ENCODE results near the gene PWWP2B.

Gene PWWP2B

DNA sequence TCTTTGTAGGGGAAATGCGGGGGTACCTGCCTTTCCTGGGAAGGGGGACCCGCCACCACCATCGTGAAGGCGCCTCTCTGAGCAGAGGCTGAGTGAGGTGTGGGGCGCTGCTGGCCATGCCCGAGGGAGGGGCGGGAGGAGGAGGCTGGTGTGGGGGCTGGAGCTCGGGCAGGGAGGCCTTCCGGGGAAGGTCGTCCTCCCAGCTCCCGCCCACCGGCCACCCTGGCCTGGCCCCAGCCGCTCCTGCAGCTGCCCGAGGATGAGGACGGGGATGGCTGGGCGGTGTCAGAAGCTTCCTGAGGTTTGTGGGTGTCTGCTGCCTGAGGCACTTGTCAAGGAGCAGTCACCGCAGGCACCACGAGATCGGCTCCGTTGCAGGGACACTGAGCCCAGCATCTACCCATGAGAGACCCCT is 11.4 kb downstream of the PWWP2B start:
- no peak for DNase-seq (ENCODE audit: low spot score)

DNA sequence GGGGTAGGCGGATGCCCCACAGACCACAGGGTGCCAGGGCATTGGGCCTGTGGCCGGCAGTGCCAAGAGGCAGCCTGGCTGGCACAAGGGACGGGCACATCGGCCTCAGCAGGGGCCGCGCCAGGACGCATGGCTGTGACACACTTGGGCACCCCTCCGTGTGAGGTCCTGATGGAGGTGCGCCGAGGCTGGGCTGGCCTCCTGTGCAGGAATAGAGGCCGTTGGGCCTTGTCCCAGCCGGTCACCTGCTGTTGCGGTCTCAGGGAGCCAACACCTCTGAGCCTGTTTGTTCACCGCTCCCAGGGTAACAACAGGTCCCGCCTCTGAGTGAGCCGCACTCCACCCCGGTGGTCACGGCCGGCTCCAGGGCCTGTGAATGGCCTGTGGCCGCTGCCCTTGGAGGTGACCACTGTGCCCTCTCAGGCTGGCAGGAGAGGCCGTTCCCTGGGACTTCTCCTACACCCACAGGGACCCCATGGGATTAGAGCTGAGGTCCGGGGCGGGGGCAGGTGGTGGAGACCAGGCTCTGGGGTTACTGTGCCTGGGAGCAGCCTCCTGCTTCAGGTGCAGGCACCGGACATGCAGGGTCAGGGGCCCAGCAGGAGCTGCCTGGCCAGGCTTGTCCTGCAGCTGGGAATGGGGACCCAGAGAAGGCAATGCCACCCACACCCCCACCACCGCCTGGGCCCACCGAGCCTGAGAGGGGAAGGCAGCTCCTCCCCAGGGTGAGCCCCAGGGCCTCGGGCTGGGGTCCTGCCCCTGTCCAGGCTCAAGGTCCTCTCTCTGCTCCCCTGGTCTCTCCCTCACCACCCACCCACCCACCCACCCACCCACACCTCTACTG is 12.0 kb downstream of the PWWP2B start:
- DNase-seq (ENCODE audit: low spot score) = no peak

DNA sequence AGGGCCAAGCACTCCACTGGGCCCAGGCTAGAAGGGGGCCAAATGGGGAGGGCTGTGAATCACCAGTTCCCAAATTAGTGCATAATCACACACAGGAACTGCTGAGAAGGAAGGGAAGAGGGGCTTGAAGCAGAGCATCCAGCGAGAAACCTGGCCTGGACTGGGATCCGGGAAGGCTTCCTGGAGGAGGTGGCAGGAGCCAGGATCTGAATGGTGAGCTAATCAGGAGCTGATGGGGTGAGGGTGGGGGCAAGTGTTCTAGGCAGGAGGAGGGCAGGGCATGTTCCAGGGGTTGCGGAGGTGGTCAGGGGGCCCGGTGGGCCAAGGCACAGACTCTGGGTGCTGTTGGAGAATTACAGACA is 12.6 kb downstream of the PWWP2B start:
- no peak for DNase-seq (ENCODE audit: low spot score)

DNA sequence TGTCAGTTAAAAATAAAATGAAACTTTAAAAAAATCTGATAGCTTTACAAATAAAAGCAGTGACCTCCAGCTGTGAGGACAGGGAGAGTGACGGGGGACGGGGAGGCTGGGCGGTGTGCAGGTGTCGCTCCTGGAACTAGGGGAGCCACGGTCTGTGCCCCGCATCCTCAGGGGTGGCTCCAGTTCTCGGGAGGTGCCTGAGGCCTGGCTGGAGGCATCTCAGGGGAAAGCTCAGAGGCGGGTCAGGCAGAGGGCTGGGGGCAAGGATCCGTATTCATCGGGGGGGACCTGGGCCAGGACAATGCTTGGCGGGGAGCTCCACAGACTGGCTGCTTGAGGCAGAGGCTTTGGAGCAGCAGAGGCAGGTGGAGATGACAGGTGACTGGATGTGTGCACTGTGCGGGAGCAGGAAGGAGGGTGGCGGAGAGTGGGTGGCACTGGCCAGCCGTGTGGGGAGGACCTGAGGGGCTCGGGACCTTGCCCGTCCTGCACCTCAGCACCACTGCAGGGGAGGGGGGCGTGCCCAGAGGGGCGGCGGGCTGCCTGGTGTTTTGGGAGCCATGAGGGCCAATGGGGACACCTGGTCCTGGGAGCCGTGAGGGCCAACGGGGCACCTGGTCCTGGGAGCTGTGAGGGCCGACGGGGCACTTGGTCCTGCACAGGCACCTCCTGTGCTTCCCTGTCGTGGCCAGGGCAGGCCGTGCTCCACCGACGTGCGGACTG is 13.2 kb downstream of the PWWP2B start:
- DNase-seq (ENCODE audit: low spot score) = no peak

DNA sequence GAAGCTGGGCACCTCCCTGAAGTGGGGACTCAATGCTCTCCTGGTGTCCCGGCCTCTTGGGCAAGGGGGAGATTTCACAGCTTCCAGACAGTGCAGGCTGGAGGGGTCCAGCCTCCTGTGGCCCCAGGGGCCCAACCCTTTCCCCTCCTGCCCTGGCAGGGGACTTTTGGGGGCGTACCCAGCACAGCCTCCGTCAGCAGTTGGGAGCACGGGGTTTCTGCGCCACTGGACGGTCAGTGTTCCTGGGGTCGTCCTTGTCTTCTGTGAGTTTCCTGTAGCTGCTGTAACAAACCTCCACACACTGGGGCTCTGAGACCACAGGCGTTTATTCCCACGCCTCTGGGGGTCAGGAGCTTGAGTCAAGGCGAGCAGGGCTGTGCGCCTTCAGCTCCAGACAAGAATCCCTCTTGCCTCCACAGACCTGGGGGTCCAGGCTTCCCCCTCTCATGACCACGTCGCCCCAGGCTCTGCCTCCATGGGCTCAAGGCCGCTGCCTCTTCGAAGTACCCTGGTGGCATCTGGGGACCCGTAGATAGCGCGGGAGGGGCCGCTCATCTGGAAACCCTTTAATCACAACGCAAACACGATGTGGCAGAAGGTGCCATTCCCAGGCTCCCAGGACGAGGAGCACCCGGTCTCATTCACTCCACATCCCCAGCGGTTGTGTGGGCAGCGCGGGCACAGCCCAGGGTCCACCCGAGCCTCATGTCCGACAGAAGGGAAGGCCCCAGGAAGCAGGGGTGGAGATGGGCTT is 14.0 kb downstream of the PWWP2B start:
- DNase-seq (ENCODE audit: low spot score) = no peak

DNA sequence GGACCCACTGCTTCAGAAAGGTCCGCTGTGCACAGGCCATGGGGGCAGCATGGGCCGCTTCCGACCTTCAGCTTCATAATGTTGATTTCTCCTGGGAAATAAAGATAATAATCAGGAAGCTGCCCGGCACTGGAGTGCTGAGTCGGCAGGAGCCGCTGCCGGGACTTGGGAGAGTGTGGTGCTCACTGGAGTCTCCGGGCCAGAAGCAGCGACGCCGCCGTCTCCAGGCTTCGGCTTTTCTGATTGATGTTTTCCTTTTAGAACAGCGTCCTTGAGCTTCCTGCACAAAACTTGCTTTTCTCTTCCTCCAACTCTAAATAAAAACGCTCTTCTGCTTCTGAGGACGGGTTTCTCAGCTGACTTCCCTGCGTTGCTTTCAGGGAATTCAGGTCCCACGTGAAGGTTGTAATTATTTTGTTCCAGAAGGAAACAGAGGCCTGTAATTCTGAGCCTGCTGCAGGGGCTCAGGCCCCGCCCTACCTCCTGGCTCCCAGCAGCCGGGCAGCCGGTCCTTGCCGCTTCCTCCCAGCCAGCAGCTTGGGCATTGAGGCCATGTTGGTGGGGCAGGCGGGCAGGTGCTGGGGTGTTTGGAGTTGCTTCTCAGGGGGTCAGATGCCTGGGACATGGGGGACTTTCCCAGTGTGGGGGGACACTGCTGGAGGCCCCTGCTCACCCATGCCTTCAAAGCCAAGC is 14.7 kb downstream of the PWWP2B start:
- no peak for DNase-seq (ENCODE audit: low spot score)

DNA sequence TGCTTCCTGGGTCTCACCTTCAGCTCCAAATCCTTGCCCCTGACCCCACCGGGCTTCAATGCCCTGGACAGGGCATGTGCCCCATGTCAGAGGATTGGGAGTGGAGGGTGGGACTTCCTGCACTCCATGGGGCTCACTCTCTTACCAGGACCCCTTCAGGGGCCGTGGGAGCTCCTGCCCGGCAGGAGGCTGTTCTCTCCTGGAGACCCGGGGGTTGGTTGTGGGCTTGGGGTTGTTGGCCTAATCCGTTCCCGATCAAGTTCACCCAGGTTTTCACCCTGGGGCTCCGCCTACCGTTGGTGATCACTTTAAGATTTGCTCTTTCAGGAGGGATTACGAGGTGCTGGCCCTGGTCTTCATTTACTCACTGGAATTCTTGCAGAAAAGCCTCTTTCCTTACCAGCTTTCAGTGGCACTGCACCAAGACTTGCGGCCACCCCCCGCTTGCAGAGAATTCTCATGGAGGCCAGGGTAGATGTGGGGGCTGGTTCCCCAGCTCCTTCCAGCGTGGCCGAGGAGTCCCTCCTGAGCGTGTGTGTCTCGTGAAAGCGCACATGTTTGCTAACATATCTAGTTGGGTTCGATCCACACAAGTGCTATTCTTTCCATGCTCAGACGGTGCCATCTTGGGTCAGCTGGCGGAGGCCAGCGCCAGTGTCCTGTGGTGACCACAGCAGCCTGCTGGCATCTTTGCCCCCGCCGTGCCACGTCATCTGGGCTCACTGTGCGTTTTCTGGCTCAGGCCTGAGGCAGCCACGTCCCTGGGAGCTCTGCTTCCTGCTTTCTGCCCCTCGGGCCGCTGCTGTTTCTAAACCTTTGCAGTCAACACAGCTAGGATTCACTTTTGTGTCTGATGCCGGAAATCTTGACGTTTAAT is 15.6 kb downstream of the PWWP2B start:
- no peak for DNase-seq (ENCODE audit: low spot score)

DNA sequence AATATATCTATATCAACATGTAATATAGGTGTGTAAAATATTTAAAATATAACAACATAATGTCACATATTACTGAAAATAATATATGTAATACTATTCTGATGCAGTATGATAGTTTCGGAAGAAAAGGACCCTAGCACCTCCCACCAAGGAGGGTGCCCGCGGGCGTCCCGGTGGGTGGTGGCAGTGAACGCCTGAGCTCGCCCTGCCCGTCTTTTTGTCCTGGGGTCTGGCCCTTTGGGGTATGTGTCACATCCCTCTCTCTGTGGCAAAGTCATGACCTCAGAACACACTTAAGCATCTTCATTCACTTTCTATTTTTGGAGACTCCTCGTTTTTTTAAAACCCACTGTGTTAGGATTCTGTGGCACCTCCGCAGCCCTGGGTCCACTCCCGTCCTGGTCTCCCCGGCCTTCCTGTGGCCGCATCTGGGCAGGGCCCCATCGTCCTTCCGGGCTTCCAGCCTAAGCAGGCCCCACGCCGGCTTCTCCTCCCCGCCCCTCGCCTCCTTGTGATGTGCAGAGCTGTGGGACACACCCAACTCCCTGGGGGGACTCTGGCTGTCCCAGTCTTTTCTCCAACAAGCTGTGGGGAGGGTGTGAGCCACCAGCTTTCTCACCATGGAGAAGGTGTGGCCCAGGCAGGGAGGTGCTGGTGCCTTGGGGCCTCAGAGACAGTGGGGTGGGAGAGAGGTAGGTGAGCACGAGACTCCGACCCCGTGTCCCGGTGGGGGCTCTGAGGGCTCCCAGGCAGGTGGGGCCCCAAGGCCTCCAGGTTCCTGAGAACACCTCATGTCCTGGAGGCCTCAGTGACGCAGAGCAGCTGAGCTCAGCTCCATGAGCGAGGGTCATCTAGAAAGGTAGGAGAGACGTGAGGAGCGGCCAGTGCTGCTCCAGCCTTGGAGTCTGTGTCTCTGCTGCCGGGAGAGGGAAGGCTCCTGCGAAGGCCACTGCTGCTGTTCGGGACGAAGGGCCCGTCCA is 16.5 kb downstream of the PWWP2B start:
- DNase-seq (ENCODE audit: low spot score) = no peak

DNA sequence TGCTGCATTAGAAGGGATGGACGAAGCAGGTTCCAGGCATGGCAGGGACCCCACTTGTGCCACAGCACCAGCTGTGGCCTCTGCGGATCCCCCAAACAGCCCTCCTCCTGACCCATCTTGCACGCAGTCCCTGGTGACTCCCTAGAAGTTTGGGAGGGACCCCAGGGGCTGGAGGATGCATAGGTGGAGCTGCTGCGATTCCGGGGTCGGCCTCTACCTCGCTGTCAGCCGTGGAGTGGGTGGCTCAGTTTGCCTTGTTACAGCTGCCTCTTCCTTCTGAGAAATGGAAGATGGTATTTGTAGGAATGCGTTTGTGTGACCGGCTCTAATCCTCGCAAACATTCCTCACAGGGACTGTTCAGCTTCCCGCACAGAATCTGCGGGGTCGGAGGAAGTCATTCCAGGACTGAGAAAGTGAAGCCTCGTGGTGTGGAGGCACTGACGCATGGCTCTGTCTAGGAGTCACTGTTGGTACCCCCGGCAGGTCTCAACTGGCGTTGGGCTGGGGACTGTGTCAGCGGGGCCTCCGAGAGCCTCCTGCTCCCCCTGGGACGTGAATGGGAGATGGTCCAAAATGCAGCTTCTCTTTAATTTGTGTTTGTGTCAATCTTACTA is 17.5 kb downstream of the PWWP2B start:
- DNase-seq (ENCODE audit: low spot score) = no peak

DNA sequence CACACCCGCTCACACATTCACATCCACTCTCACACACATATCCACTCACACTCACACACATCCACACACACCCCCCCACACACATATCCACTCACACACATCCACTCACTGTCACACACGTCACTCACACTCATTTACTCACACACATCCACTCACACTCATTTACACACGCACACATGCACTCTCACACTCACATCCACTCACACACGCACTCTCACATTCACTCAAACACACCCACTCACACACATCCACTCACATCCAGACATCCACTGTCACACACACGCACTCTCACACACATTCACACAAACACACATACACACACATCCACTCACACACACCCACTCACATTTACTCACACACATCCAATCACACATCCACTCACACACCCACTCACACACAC is 18.3 kb downstream of the PWWP2B start:
- no peak for DNase-seq (ENCODE audit: low spot score)

DNA sequence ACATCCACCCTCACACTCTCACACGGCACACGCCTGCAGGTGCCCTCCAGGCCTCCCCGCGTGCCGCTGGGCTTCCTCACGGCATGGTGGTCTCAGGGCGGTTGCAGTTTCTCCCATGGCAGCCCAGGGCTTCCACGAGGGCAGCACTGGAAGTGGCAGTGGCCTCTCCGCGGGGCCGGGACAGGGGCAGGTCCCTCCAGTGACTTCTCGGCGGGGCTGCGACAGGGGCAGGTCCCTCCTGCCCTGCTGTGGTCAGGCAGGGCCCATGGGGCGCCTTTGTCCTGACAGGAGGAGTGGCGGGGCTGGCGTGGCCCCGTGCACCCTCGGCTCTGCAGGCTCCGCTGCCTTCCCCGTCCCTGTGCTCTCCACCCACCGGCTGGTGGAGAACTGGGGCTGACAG is 19.0 kb downstream of the PWWP2B start:
- no peak for DNase-seq (ENCODE audit: low spot score)

DNA sequence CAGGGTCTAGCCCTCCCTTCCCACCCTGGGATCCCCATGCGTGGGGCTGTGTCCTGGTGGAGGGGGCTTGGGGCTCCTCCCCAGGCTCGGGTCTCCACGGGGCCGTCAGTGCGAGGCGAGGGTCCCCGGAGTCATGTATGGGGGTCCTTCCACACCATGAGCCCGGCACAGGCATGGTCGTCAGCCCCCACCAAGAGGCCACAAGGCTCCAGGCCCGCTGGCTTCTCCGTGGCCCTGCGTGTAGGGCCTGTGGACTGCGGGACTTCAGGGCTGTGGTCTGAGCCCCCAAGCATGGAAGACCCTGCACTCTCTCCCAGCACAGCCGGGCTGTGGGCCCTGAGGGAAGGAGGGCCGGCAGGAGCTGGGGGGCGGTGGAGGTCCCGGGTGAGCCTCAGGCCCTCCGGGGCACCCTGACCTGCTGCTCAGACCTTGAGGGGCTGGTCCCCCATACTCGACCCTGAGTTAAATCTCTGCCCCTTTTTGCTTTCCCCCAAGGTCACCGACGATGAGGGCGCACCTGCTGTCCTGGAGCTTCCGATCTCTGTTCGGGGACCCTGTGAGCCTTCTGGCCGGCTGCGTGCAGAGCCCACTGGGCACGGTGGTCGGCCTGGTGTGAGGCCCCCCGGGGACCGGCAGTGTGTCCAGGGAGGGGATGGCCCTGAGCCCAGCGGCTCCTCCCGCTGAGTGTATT is 19.7 kb downstream of the PWWP2B start:
- no peak for DNase-seq (ENCODE audit: low spot score)

DNA sequence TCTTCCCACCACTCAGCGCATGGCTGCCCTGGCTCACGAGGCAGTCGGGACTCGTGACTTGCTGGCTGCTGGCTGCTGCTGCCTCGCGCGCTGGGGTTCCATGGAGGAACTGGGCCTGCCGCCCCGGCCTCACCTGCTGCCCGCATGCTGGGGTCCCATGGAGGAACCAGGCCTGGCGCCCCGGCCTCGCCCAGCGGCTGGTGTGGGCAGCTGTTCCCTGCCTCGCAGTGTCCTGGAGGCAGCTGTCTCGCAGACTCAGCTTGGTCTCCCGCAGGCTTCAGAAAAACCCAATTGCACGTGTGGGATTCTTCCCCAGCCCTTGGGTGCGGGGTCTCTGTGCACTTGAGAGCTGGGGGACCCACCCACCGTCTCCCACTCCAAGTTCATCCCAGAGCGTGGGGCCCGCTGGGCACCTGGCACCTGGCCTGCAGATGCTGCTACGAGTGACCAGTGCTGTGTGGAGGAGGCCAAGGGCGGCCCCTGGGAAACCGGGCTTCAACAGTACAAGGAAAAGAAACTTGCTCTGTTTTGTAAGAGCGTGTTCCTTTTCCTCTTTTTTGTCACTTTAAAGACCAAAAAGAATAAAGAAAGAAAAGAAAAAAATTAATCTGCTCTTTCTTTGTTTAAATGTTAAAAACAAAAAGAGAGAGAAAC is 20.4 kb downstream of the PWWP2B start:
- no peak for DNase-seq (ENCODE audit: low spot score)

DNA sequence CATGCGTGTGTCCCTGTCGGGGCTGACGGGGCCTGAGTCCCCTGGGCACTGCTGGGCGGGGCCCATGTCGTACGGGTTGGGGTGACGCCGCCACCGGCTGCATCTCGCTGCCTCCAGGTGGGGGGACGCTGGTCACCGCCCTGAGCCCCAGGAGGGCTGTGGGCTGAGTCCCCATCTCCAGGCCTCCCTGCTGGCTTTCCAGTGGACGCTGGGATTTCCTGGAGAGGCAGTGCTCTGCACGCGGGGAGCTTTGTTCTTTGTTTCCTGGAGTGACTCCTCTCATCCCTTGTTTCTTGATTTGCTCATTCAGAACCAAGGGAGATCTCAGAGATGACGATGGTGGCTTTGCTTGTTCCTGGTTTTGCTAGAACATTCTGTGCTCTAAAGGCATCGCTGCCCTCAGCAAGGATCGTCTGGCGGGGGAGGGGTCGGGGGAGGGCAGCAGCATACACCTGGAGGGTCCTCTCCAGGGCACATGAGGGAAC is 21.0 kb downstream of the PWWP2B start:
- DNase-seq (ENCODE audit: low spot score) = peak; percentile 41

DNA sequence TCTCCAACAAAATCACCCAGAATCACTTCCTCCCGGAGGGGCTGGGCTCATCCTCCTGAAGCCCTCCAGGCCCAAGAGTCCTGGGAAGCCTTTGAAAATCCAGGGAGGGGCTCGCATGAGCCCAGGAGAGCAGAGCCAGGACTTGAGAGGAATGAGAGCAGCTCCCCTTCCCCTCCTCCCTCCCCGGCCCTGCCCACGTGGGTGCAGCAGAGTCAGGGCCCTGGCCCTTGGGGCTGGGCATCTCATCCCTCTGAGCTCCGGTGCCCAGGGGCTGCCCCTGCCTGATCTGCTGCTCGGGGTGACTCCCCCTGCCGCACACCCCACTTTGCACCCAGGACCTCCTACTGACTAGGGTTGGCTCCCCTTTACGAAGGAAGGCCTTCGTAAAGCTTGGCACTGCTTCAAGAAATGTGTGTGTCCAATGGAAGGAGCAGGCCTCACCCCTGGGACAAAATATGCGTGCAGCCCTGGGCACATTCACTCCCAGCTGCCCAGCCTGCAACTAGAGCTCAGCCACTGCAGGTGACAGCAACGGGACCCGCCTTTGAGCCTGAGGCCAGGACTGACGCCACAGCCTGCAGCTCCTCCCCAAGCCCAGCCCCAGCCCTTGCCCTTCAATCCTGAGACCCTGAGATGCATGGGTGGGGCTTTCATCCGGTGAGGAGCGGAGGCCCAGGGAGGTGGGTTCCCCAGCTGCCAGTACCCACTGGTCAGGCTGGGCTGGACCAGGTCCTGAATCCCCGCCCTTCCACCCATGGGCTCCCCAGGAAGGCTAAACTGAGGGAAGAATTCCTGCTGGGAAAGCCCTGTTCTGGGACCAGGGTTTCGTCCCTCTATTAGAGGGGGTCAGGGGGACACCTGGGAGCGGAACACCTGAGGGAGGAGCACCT is 21.8 kb downstream of the PWWP2B start:
- DNase-seq (ENCODE audit: low spot score) = peak; percentile 83

DNA sequence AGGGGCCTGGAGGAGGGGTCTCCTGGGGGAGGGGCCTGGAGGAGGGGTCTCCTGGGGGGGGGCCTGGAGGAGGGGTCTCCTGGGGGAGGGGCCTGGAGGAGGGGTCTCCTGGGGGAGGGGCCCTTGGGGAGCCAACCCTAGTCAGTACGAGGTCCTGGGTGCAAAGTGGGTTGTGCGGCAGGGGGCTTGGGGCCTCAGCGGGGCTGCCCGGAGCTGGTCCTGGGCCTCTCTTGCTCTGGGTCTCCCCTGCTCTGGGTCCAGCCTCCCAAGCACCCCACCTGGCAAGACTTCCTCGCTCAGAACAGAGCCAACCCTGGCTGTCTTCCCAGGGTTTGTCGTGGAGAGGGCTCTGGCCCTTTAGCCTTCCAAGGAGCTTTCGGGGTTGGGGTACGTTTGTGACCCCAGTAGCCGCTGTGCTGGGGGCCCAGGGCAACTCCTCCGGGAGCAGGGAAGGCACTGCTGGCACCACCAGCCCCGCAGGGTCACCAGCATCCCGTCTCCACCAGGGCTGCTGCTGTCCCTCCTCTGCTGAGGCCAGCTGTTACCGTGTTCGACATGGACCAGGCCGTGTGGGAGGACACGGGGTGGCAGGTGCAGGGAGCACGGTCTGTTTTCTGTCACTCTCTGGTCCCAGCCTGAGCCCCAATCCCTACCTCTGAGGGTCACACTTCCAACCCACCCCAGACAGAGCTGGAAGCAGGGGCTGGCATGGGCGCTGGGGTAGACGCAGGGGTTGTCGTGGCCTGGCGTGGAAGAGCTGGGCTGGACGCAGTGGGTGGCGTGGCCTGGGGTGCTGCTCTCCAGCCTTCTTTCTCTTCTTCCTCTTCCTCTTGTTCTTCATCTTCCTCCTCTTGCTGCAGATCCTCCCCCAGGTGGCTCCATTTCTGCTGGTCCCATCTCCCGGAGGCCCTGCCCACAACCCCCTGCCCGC is 22.8 kb downstream of the PWWP2B start:
- peak; percentile 44 for DNase-seq (ENCODE audit: low spot score)

Data from NAMALWA (cell line).